GM18498 (cell line): ENCODE measurements around the gene MCAT.

ENCODE experiments used
- ATAC-seq: cut with Tn5 transposase; IDR thresholded peaks from one replicate; pipeline ENCODE4 v1.9.1; 2021; ENCODE audit warnings: mild to moderate bottlenecking, moderate library complexity; ENCODE audit not compliant: unreplicated experiment

MCAT gene

GRCh38 chr22:43098356-43098755, 44.8 kb downstream of the MCAT start:
- ATAC-seq = no peak

- no peak for ATAC-seq
These were observed 46.8 kb downstream of the MCAT start for GRCh38 chr22:43096420-43096819.

- no peak for ATAC-seq
These were observed 48.6 kb downstream of the MCAT start for GRCh38 chr22:43094551-43094950.

- no peak for ATAC-seq
These were observed 49.1 kb downstream of the MCAT start for GRCh38 chr22:43094085-43094484.

GRCh38 chr22:43092085-43092484, 51.1 kb downstream of the MCAT start:
- ATAC-seq = no peak

GRCh38 chr22:43090130-43090789, 52.9 kb downstream of the MCAT start:
- ATAC-seq = no peak

- peak; percentile 81 for ATAC-seq
These were observed 54.0 kb downstream of the MCAT start, which contains the start of gene TTLL1 for GRCh38 chr22:43088984-43089717. Gene TTLL1 (minus strand): TSS chr22:43089391. CDS start chr22:43075586, 13,805 bp downstream.

GRCh38 chr22:43088627-43088983, 54.6 kb downstream of the MCAT start:
- no peak for ATAC-seq

GRCh38 chr22:43085658-43086606, 57.3 kb downstream of the MCAT start:
- no peak for ATAC-seq
